HL-60 (cell line): ENCODE data around the gene POLR3A.

Experiments used
- POLR2AphosphoS5 ChIP-seq: IDR thresholded peaks from 2 replicates; pipeline ENCODE4 v1.6.1; 2012; ENCODE audit warnings: low read depth
- TF ChIP-seq, protein P1 (sequence below): IDR thresholded peaks from one replicate; pipeline ENCODE4 v1.5.1; 2011; ENCODE audit warnings: low read length, control low read depth, inconsistent platforms; ENCODE audit not compliant: insufficient read depth

DNA sequence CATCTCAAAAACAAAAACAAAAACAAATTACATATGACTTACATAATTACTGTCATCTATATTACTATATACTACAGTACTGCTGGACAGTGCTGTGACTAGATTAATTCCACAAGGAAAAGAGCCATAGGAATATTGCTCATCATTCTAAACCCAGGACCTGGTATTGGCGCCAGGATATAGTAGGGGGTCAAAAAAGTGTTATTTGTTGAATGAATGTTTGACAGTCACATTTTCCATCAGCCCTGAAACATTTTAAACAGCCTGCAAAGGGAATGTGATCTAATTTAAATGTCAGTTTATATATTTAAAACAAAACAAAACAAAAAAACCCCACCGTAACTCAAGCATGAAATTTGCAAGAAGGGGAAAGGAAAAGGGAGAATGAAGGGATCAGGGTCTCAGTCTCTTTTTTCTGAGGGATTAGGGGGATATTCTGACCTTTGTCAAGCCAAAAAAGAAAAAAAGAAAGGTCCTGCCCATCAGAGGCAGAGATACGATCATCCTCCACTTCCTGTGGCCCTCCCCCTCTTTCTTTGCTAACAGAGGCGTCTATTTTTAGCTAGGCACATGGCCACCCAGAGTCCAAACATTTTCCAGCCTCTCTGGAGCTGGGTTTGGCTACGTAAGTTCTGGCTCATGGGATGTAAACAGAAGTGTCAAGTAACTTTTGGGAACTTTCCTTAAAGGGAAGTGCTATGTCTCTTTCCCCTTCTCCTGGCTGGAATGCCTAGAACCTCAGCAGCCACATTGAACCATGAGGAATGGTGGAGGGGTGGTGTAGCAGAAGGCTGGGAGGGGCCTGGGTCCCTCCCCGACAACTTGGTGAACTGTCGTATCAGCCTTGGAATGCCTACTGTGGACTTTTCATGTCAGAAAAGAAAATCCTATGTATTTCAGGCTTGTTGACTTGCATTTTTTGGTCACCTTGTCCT, 58.2 kb downstream of the POLR3A start:
- TF ChIP-seq, protein P1, sequence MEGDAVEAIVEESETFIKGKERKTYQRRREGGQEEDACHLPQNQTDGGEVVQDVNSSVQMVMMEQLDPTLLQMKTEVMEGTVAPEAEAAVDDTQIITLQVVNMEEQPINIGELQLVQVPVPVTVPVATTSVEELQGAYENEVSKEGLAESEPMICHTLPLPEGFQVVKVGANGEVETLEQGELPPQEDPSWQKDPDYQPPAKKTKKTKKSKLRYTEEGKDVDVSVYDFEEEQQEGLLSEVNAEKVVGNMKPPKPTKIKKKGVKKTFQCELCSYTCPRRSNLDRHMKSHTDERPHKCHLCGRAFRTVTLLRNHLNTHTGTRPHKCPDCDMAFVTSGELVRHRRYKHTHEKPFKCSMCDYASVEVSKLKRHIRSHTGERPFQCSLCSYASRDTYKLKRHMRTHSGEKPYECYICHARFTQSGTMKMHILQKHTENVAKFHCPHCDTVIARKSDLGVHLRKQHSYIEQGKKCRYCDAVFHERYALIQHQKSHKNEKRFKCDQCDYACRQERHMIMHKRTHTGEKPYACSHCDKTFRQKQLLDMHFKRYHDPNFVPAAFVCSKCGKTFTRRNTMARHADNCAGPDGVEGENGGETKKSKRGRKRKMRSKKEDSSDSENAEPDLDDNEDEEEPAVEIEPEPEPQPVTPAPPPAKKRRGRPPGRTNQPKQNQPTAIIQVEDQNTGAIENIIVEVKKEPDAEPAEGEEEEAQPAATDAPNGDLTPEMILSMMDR: no peak
- no peak for TF ChIP-seq POLR2AphosphoS5
